ACC112 (cell line): Measurements from ENCODE around the gene MIA2.
A peak's percentile ranks its signal among the peaks of the same experiment; 100 is the strongest.

Experiments used
- H2AFZ ChIP-seq: fragments of 200-600 bp; sonication (generic); one replicate; pipeline ENCODE4 v1.6.0; 2017; ENCODE audit warnings: antibody characterized with exemption, low read length; ENCODE audit not compliant: unreplicated experiment
- H3K27ac ChIP-seq: fragments of 200-600 bp; sonication (generic); 2 replicates; pipeline ENCODE4 v1.5.1; 2014; ENCODE audit warnings: low read depth, mild to moderate bottlenecking, antibody characterized with exemption, low read length, moderate library complexity
- H3K27me3 ChIP-seq: fragments of 200-600 bp; sonication (generic); 2 replicates; pipeline ENCODE4 v1.6.1; 2014; ENCODE audit warnings: mild to moderate bottlenecking, antibody characterized with exemption, low read length, moderate library complexity, mixed read lengths; ENCODE audit not compliant: insufficient read depth
- H3K36me3 ChIP-seq: fragments of 200-600 bp; sonication (generic); 2 replicates; pipeline ENCODE4 v1.6.1; 2016; ENCODE audit warnings: mild to moderate bottlenecking, antibody characterized with exemption, low read length, moderate library complexity, mixed read lengths; ENCODE audit not compliant: insufficient read depth
- H3K4me1 ChIP-seq: fragments of 200-600 bp; sonication (generic); one replicate; pipeline ENCODE4 v1.6.1; 2016; ENCODE audit warnings: low read length, mixed read lengths; ENCODE audit not compliant: insufficient read depth, unreplicated experiment, control insufficient read depth
- H3K4me3 ChIP-seq: fragments of 200-600 bp; sonication (generic); 2 replicates; pipeline ENCODE4 v1.5.1; 2014; ENCODE audit warnings: mild to moderate bottlenecking, low read depth, low read length
- H3K79me2 ChIP-seq: fragments of 200-600 bp; sonication (generic); one replicate; pipeline ENCODE4 v1.6.0; 2016; ENCODE audit warnings: low read length; ENCODE audit not compliant: control insufficient read depth, unreplicated experiment, insufficient read depth

Gene MIA2

GRCh38 chr14:39425947-39426346, 192.2 kb downstream of the MIA2 start:
- H3K36me3 ChIP-seq = no peaks in the 10 kb centered on the region
- H3K4me3 ChIP-seq = no peak overlapping the region
- H3K27me3 ChIP-seq = no peaks in the 10 kb centered on the region
- no peak overlapping the region for H3K27ac ChIP-seq
- no peak overlapping the region for H2AFZ ChIP-seq
- peaks cover 40% of the 10 kb centered on the region for H3K79me2 ChIP-seq
- H3K4me1 ChIP-seq = peaks cover 27% of the 10 kb centered on the region

DNA sequence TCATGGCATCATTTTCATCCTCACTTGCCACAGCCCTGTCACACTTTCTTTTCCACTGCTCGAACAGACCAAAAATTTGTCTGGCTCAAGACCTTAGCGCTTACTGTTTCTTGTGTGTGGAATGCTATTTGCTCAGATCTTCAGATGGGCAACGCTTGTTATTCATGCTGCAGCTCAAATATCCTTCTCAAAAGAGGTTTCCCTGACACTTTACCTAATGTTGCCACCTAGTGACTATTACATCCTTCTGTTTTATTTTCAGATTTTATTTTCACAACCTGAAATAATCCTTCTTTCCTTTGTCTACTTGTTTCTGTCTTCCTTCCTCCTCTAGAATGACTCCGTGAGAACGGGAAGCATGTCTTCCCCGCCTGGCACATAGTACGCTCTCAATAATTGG, 192.9 kb downstream of the MIA2 start:
- Histone ChIP-seq H3K36me3 (no peaks in the 10 kb centered on the region), H3K27me3 (no peaks in the 10 kb centered on the region), H2AFZ (peak overlapping the region; percentile 28), H3K4me3 (peak overlapping the region; percentile 28; the same call in 1 of the 2 replicates), H3K79me2 (peaks cover 45% of the 10 kb centered on the region), H3K27ac (no peak overlapping the region), H3K4me1 (peaks cover 27% of the 10 kb centered on the region)

GRCh38 chr14:39428118-39428517, 194.4 kb downstream of the MIA2 start:
- Histone ChIP-seq H3K79me2 (peaks cover 42% of the 10 kb centered on the region), H3K27ac (no peak overlapping the region), H3K4me1 (peaks cover 27% of the 10 kb centered on the region), H3K4me3 (no peak overlapping the region), H2AFZ (no peak overlapping the region), H3K27me3 (no peaks in the 10 kb centered on the region), H3K36me3 (no peaks in the 10 kb centered on the region)

GRCh38 chr14:39430762-39431415, 197.2 kb downstream of the MIA2 start:
- Histone ChIP-seq H3K79me2 (peaks cover 32% of the 10 kb centered on the region), H3K4me1 (peaks cover 18% of the 10 kb centered on the region), H3K27ac (peak overlapping the region; percentile 100; the same call in 1 of the 2 replicates), H3K27me3 (no peaks in the 10 kb centered on the region), H3K4me3 (peak overlapping the region; percentile 97), H3K36me3 (no peaks in the 10 kb centered on the region), H2AFZ (peak overlapping the region; percentile 97)

DNA sequence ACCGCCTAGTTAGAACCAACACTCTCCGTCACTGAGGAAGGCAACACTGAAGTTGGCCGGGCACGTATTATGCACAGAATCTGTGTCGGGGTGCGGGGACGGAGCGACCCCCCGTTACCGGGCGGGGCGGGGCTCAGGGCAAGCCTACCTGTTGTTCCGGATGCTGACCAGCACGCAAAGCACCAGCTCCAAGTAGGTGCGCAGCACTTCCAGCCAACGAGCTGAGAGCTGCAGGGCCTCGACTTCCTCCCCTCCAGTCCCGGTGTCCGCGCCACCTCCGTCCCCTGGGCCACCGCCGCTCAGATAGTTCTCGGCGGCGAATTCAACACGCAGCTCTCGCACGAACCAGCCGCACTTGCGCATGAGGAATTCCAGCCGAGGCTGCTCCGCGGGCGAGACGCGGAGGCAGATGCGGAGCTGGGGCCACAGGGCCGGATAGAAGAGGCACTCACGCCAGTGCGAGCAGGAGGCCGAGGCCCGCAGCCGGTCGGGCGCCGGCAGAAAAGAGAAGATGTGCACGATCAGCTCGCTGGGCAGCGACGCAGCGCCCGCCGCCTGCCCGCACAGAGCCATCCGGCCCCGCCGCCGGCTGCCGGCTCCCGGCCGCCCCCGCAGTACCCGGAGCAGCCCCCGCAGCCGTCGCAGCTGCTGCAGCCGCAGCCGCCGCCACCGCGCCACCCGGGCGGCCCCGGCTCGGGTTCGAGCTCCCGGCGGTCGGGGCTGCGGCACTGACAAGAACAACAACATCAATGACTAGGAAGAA, 197.9 kb downstream of the MIA2 start:
- Histone ChIP-seq H3K27ac (peak overlapping the region; percentile 100), H3K36me3 (no peaks in the 10 kb centered on the region), H2AFZ (peak overlapping the region; percentile 97), H3K79me2 (peaks cover 32% of the 10 kb centered on the region), H3K27me3 (no peaks in the 10 kb centered on the region), H3K4me3 (peak overlapping the region; percentile 97), H3K4me1 (peaks cover 18% of the 10 kb centered on the region)

- no peaks in the 10 kb centered on the region for H3K36me3 ChIP-seq
- H3K27ac ChIP-seq = peak within 1 kb of the TSS; percentile 100
- H3K79me2 ChIP-seq = peaks cover 32% of the 10 kb centered on the region
- H2AFZ ChIP-seq = peak within 1 kb of the TSS; percentile 97
- H3K4me1 ChIP-seq = peaks cover 18% of the 10 kb centered on the region
- no peaks in the 10 kb centered on the region for H3K27me3 ChIP-seq
- peak within 1 kb of the TSS; percentile 97 for H3K4me3 ChIP-seq
These were observed 198.5 kb downstream of the MIA2 start, which contains the start of gene FBXO33 for GRCh38 chr14:39432179-39432618. FBXO33 (minus strand) TSS chr14:39432433; CDS start chr14:39432162, 271 bp downstream.

DNA sequence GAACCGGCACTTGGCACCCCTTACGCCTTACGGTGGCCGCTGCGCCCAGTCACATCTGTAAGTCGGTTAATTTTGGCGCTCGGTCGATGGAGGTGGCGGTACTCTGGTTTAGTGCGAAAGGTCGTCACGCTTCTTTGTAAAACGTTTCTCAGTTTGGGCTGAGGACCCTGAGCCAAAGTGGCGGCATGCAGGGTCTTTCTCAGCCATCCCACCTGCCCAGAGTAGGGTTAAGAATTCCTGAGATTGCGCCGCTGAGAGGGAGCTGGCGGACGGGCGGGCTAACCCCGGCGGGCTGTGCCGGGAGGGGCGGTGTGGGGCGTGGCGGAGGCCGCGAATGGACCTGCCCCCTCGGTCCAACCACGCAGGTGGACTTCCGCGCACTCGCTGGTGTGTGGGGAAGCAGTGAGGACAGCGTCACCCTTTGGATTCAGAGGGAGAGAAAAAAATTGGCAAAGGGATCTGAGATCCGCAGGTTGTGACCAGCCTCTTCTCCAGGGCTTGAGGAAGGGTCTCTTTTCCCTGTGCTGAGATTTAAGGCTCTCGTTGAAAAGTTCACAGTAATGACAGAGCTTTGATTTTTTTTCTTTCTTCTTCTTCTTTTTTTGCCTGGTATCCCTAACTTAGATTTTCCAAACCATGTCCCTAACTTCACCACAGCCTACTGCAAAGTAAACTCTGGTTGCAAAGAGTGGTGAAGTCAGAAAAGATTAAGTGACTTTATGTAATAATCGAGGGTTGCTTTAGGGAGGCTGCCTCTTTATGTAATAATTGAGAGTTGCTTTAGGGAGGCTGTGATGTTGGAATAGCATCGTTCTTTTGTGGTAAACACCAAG, 199.1 kb downstream of the MIA2 start:
- peaks cover 18% of the 10 kb centered on the region for H3K4me1 ChIP-seq
- peak overlapping the region; percentile 93 for H2AFZ ChIP-seq
- peak overlapping the region; percentile 93 for H3K4me3 ChIP-seq
- no peaks in the 10 kb centered on the region for H3K27me3 ChIP-seq
- H3K27ac ChIP-seq = peak overlapping the region; percentile 86
- H3K79me2 ChIP-seq = peaks cover 29% of the 10 kb centered on the region
- H3K36me3 ChIP-seq = no peaks in the 10 kb centered on the region

DNA sequence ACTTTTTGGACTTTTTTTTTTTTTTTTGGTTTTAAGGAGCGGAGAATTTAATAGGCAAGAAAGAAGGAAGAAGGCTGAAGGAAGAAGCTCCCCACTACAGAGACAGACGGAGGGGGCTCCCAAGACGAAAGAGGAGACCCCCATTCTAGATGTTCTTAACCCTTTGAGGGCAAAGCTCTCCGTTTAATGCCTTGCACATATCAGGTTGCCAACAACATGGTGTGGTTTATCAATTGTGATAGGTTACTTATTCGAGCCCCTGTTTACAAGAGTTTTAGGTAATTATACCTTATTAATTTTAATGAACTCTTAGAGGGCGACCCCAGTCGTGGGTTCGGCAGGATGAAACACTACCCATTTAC, 199.7 kb downstream of the MIA2 start:
- Histone ChIP-seq H2AFZ (peak overlapping the region; percentile 55), H3K27me3 (no peaks in the 10 kb centered on the region), H3K27ac (peak overlapping the region; percentile 86; the same call in 1 of the 2 replicates), H3K36me3 (no peaks in the 10 kb centered on the region), H3K79me2 (peaks cover 24% of the 10 kb centered on the region), H3K4me1 (peaks cover 18% of the 10 kb centered on the region), H3K4me3 (peak overlapping the region; percentile 93)

DNA sequence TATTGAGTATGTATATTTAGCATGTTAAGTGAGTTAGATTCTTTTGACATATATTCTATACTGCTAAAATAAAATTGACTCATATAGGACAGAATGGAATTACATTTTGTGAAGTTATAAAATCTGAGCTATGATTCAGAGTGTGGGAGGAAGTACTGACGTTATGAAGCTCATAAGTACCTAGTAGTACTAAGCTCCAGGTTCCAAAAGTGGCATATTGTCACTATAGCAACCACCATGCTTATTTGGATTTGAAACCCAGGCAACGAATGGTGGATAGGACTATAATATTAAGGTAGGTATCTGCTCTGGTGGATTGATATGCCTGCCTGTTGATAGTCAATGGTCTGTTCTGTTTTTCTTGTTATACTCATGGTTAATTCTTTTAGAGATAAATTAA, 200.7 kb downstream of the MIA2 start:
- H3K4me3 ChIP-seq = no peak overlapping the region
- H3K36me3 ChIP-seq = no peaks in the 10 kb centered on the region
- H3K79me2 ChIP-seq = peaks cover 16% of the 10 kb centered on the region
- no peaks in the 10 kb centered on the region for H3K27me3 ChIP-seq
- no peak overlapping the region for H3K27ac ChIP-seq
- peaks cover 10% of the 10 kb centered on the region for H3K4me1 ChIP-seq
- H2AFZ ChIP-seq = no peak overlapping the region

GRCh38 chr14:39435241-39435640, 201.5 kb downstream of the MIA2 start:
- Histone ChIP-seq H3K27ac (no peak overlapping the region), H2AFZ (no peak overlapping the region), H3K27me3 (no peaks in the 10 kb centered on the region), H3K4me3 (no peak overlapping the region), H3K79me2 (peaks cover 8% of the 10 kb centered on the region), H3K4me1 (peaks cover 3% of the 10 kb centered on the region), H3K36me3 (no peaks in the 10 kb centered on the region)
